ENCODE measurements around the gene KRTAP9-3.
"Not testable (repeated sequence)": the region's sequence is repeated elsewhere in the genome, so short reads cannot be mapped to it uniquely, and the experiment has no call there.

KRTAP9-3 gene

GRCh38 chr17:41232399-41233105 lies at the start of gene KRTAP9-3:
KRTAP9-3 (plus strand) TSS chr17:41232449; CDS start chr17:41232502, 53 bp downstream.
- not testable (repeated sequence) for DNase-seq (ENCODE audit: low read depth in 2 of 2)

GRCh38 chr17:41184480-41184961 lies 47.7 kb upstream of the KRTAP9-3 start, which contains the start of gene KRTAP4-1:
KRTAP4-1 (minus strand) TSS chr17:41184911; CDS start chr17:41184854, 57 bp downstream.
- DNase-seq (ENCODE audit: low read depth in 2 of 2), result no peak

- DNase-seq (ENCODE audit: low read depth in 2 of 2), result no peak
Observed at GRCh38 chr17:41185001-41185400, 47.2 kb upstream of the KRTAP9-3 start.

GRCh38 chr17:41186872-41187271 lies 45.4 kb upstream of the KRTAP9-3 start:
- no peak for DNase-seq (ENCODE audit: low read depth in 2 of 2)

- DNase-seq (ENCODE audit: low read depth in 2 of 2), result not testable (repeated sequence)
Observed at GRCh38 chr17:41189837-41190318, 42.4 kb upstream of the KRTAP9-3 start, which contains the start of gene KRTAP9-1. KRTAP9-1 (plus strand) TSS chr17:41189887; CDS start chr17:41189887, 0 bp downstream.

GRCh38 chr17:41190328-41190727 lies 41.9 kb upstream of the KRTAP9-3 start:
- DNase-seq (ENCODE audit: low read depth in 2 of 2), result no peak

GRCh38 chr17:41196068-41196467 lies 36.2 kb upstream of the KRTAP9-3 start:
- no peak for DNase-seq (ENCODE audit: low read depth in 2 of 2)

- DNase-seq (ENCODE audit: low read depth in 2 of 2), result no peak
Observed at GRCh38 chr17:41199421-41200078, 32.7 kb upstream of the KRTAP9-3 start.

- no peak for DNase-seq (ENCODE audit: low read depth in 2 of 2)
Observed at GRCh38 chr17:41211845-41212466, 20.3 kb upstream of the KRTAP9-3 start.

- DNase-seq (ENCODE audit: low read depth in 2 of 2), result no peak
Observed at GRCh38 chr17:41212524-41213169, 19.6 kb upstream of the KRTAP9-3 start.

GRCh38 chr17:41215681-41216080 lies 16.6 kb upstream of the KRTAP9-3 start:
- DNase-seq (ENCODE audit: low read depth in 2 of 2), result no peak

GRCh38 chr17:41223821-41224220 lies 8.4 kb upstream of the KRTAP9-3 start:
- DNase-seq (ENCODE audit: low read depth in 2 of 2), result no peak

GRCh38 chr17:41226051-41226450 lies 6.2 kb upstream of the KRTAP9-3 start:
- no peak for DNase-seq (ENCODE audit: low read depth in 2 of 2)

GRCh38 chr17:41226598-41227095 lies 5.6 kb upstream of the KRTAP9-3 start, which contains the start of gene KRTAP9-2:
KRTAP9-2 (plus strand) TSS chr17:41226648; CDS start chr17:41226655, 7 bp downstream.
- not testable (repeated sequence) for DNase-seq (ENCODE audit: low read depth in 2 of 2)

- DNase-seq (ENCODE audit: low read depth in 2 of 2), result no peak
Observed at GRCh38 chr17:41230094-41230493, 2.2 kb upstream of the KRTAP9-3 start.

- no peak for DNase-seq (ENCODE audit: low read depth in 2 of 2)
Observed at GRCh38 chr17:41231731-41232130, 518 bp upstream of the KRTAP9-3 start.

GRCh38 chr17:41237116-41237515 lies 4.9 kb downstream of the KRTAP9-3 start:
- DNase-seq (ENCODE audit: low read depth in 2 of 2), result not testable (repeated sequence)

GRCh38 chr17:41237949-41238437 lies 5.7 kb downstream of the KRTAP9-3 start, which contains the start of gene KRTAP9-8:
KRTAP9-8 (plus strand) TSS chr17:41237999; CDS start chr17:41238052, 53 bp downstream.
- not testable (repeated sequence) for DNase-seq (ENCODE audit: low read depth in 2 of 2)

GRCh38 chr17:41246995-41247787 lies 14.9 kb downstream of the KRTAP9-3 start:
- DNase-seq (ENCODE audit: low read depth in 2 of 2), result not testable (repeated sequence)

GRCh38 chr17:41249637-41250240 lies 17.5 kb downstream of the KRTAP9-3 start, which contains the start of gene KRTAP9-4:
KRTAP9-4 (plus strand) TSS chr17:41249687; CDS start chr17:41249721, 34 bp downstream.
- DNase-seq (ENCODE audit: low read depth in 2 of 2), result not testable (repeated sequence)

Measured in stimulated activated CD8-positive, alpha-beta memory T cell treated with anti-CD3 and anti-CD28 coated beads, Interleukin-15, amount 100 ng/mL, for 48 hours (primary cell).